Activated CD8-positive, alpha-beta memory T cell treated with anti-CD3 and anti-CD28 coated beads for 48 hours (primary cell): ENCODE data around the gene NLRP3.
"Not testable (repeated sequence)": the region's sequence is repeated elsewhere in the genome, so short reads cannot be mapped to it uniquely, and the experiment has no call there.

ENCODE experiments used
- DNase-seq, 3 experiments: peaks; one replicate each; pipeline ENCODE4 v3.0.0-alpha.2; 2020; ENCODE audit warnings: low read depth in 2 of 3, low spot score in 2 of 3

The NLRP3 gene

DNA sequence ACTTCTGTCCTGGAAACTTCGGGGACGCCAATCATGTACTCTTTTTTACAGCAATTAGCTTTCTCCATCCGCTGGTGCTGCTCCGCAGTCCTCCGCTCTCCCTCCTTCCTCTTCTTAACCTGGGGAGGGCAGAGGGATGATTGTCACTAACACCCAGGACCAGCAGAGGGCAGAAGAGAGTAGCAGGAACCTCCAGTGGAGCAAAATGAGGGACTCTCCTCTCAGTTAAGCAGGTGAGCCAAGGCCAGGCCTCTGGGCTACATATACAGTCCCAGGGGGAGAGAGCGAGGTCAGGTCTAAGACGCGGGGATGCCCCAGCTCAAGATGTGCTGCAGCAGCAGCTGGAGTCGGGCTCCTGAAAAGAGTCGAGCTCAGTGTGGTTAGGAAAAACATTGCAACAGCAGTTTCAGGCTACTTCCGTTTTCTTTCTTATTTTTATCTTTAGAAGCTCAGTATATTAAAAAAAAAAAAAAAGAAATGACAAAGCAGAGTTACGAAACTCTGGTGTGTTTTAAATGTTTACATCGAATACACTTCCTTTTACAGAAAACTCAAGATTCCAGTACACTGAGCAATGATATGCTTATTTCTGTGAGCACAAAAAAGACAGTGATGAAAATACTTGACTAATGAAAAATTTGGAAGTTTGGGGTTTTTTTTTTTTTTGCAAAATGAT, 25.7 kb upstream of the NLRP3 start:
- DNase-seq, result peak; percentile 63 to 71 (median 63)

- DNase-seq, result no peak
These were observed 25.0 kb upstream of the NLRP3 start for GRCh38 chr1:247390996-247391395.

GRCh38 chr1:247392088-247392487, 23.9 kb upstream of the NLRP3 start:
- no peak for DNase-seq

DNA sequence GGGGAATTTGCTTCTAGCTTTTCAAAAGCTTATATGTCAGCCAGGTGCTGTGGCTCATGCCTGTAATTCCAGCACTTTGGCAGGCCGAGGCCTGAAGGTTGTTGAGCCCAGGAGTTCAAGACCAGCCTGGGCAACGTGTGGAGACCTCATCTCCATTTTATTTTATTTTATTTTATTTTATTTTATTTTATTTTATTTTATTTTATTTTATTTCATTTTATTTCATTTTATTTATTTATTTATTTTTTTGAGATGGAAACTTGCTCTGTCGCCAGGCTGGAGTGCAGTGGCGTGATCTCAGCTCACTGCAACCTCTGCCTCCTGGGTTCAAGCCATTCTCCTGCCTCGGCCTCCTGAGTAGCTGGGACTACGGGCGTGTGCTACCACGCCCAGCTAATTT, 20.9 kb upstream of the NLRP3 start:
- not testable (repeated sequence) for DNase-seq

GRCh38 chr1:247400685-247401084, 15.3 kb upstream of the NLRP3 start:
- DNase-seq, result no peak

- DNase-seq, result no peak
These were observed 14.5 kb upstream of the NLRP3 start for GRCh38 chr1:247401310-247402119.

DNA sequence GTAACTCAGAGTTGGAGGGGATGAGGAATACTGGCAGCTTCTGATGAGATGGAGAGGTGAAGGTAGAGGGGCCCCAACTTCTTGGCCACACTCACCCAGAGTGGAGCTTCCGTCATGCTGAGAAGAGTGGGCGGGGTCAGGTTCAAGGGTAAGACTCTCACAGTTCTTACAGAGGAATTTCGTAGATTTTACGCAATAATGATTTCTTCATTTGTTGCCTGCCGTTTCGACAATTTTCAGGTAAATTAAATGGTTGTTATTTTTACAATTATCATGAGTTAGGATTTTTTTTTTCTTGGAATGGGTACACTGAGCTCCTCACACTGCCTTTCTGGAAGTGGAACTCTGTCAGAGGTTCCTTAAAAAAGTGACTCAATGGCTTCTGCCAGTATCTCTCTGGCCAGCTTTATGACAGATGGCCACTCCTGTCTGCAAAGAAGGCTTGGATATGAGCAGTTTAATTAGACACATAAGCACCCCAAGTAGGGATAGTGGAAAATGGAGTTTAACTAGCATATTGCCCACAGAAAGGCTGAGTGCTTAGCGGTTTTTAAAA, 13.8 kb upstream of the NLRP3 start:
- DNase-seq, result no peak

DNA sequence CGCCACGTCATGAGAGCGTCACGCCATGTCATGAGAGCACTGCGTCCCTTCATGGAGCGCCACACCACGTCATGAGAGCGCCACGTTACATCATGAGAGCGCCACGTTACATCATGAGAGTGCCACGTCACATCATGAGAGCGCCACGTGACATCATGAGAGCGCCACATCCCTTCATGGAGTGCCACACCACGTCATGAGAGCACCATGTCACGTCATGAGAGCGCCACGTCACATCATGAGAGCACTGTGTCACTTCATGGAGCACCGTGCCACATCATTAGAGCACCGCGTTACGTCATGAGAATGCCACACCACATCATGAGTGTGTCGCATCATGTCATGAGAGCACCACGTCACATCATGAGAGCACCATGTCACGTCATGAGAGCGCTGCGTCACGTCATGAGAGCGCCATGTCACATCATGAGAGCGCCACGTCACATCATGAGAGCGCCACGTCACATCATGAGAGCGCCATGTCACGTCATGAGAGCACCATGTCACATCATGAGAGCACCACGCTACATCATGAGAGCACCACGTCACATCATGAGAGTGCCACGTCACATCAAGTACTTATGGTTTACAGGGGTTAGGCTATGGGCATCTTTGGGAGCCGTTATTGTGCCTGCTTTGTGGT, 9.8 kb upstream of the NLRP3 start:
- no peak for DNase-seq

DNA sequence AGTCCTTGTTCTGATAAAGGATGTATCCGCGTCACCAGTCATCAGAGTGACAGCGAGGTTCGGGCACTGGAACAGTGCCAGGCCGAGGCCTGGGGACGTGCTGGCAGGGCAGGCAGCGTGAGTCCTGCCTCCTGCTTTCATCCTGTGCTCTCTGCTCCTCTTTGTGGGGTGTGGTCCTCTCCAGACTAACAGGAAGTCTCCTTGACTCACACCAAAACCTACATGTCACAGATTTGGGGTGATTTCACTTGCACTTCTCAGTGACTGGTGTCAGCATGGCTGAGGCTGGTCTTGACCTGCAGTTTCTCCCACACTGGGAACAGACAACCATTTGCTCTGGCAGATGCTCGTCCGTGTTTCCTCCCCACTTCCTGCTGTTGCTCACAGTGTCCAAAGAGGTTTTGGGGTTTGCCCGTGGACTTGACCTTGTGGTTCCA, 8.8 kb upstream of the NLRP3 start:
- DNase-seq, result peak in 1 of 3 experiments; percentile 34

DNA sequence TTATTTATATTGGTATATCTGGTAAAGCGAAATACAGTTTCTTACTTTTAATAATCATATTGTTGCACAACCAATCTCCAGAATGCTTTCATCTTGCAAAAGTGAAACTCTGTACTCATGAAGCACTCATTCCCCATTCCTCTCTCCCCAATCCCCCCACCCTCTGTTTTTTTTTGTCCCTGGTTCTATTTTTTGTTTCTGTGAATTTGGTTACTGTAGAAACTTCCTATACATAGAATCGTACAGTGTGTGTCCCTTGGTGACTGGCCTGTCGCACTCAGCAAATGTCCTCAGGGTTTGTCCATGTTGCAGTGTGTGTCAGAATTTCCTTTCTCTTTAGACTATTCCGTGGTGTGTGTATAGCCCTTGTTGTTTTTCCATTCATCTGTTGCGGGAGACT, 7.9 kb upstream of the NLRP3 start:
- no peak for DNase-seq

GRCh38 chr1:247409869-247410544, 6.0 kb upstream of the NLRP3 start:
- DNase-seq, result no peak

- no peak for DNase-seq
These were observed 4.2 kb upstream of the NLRP3 start for GRCh38 chr1:247411621-247412327.

DNA sequence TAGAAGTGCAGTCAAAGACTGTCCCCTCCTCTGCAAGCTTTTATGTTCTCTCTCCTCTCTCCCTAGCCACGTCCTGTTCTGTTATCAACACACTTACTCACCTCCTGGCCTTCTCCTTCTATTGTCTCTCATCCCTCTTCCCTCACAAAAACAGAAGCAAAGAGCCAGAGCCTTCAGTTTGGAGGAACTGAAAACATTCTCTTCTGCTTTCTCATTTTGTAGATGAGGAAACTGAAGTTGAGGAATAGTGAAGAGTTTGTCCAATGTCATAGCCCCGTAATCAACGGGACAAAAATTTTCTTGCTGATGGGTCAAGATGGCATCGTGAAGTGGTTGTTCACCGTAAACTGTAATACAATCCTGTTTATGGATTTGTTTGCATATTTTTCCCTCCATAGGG, 1.9 kb downstream of the NLRP3 start:
- DNase-seq, result no peak

- no peak for DNase-seq
These were observed 3.4 kb downstream of the NLRP3 start for GRCh38 chr1:247419336-247419735.

GRCh38 chr1:247421074-247421473, 5.1 kb downstream of the NLRP3 start:
- no peak for DNase-seq

- DNase-seq, result no peak
These were observed 13.5 kb downstream of the NLRP3 start for GRCh38 chr1:247429496-247429895.

- DNase-seq, result no peak
These were observed 14.5 kb downstream of the NLRP3 start for GRCh38 chr1:247430434-247430833.

DNA sequence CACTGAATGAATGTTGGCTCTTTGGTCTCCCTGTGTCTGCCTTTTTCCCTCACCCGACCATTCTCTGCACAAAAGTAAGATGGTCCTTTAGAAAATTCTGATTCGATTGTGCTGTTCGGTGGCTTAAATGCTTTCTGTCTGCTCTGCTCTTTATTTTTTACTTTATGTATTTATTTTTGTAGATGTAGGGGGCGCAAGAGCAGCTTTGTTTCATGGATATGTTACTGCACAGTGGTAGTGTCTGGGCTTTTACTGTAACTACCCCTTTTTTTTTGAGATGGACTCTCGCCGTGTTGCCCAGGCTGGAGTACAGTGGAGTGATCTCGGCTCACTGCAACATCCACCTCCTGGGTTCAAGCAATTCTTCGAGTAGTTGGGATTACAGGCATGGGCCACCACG, 15.7 kb downstream of the NLRP3 start:
- no peak for DNase-seq

GRCh38 chr1:247434005-247434404, 18.0 kb downstream of the NLRP3 start:
- DNase-seq, result no peak

DNA sequence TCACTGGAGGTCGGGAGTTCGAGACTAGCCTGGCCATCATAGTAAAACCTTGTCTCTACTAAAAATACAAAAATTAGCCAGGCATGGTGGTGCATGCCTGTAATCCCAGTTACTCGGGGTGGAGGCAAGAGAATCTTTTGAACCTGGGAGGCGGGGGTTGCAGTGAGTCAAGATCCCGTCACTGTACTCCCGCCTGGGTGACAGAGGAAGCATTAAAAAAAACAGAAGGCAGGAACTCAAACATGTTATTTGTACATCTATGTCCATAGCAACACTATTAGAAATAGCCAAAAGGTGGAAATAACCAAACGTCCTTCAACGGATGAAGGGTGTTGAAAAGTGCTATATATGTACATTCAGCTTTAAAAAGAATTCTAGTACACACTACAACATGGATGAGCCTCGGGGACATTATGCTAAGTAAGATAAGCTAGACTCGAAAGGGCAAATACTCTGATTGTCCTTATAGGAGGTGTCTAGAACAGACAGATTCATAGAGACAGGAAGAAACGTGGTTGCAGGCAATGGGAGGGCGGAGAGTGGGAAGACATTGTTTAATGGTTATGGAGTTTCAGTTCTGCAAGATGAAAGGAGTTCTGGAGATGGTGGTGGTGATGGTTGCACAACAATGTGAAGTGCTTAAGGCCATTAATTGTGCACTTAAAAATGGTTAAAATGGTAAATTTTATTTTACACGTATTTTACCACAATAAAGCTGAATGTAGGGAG, 19.2 kb downstream of the NLRP3 start:
- DNase-seq, result no peak
